Measurements from ENCODE around the gene USP6. TPM values are rescaled to one million over a fixed set of nuclear protein-coding genes. Genes with fewer than 3 reads are reported as not detected.

USP6 gene
- total and polyA plus RNA-seq, 2 of the 4 experiments (the other 2 are of a cell fraction) = 0.02 TPM; not detected in 1

GRCh38 chr17:5092218-5093010 lies 23.4 kb upstream of the USP6 start:
- no peak for DNase-seq
- no peak overlapping the region for H2BK5ac ChIP-seq (ENCODE audit: low read depth, low read length, poor library complexity, severe bottlenecking)
- H3K14ac ChIP-seq (replicated peaks; ENCODE audit: low read depth, low read length) = no peak overlapping the region
- no peak overlapping the region for H2AK9ac ChIP-seq (replicated peaks; ENCODE audit: low read depth, low read length, poor library complexity)
- H2BK120ac ChIP-seq (ENCODE audit: low read depth, low read length) = no peak overlapping the region
- no peak for TF ChIP-seq CTCF (conservative IDR thresholded peaks at IDR 0.05; ENCODE audit: low read depth, low read length)
- no peak for TF ChIP-seq MAFK (IDR thresholded peaks at IDR 0.05; ENCODE audit: low read depth, low read length)
- no peak for TF ChIP-seq FOS (IDR thresholded peaks at IDR 0.05; ENCODE audit: low read depth, low read length)
- TF ChIP-seq, protein P1, sequence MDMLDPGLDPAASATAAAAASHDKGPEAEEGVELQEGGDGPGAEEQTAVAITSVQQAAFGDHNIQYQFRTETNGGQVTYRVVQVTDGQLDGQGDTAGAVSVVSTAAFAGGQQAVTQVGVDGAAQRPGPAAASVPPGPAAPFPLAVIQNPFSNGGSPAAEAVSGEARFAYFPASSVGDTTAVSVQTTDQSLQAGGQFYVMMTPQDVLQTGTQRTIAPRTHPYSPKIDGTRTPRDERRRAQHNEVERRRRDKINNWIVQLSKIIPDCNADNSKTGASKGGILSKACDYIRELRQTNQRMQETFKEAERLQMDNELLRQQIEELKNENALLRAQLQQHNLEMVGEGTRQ (IDR thresholded peaks at IDR 0.05; ENCODE audit: low read depth, low read length) = no peak
- TF ChIP-seq CHD1 (IDR thresholded peaks at IDR 0.05; ENCODE audit: low read depth, low read length) = no peak
- TF ChIP-seq MAZ (IDR thresholded peaks at IDR 0.05; ENCODE audit: borderline replicate concordance, low read depth, low read length) = no peak
- no peak for TF ChIP-seq RAD21 (IDR thresholded peaks at IDR 0.05; ENCODE audit: low read length)
- TF ChIP-seq ELK1 (IDR thresholded peaks at IDR 0.05; ENCODE audit: borderline replicate concordance, low read depth, low read length) = no peak
- TF ChIP-seq RCOR1 (IDR thresholded peaks at IDR 0.05; ENCODE audit: insufficient replicate concordance, low read length) = no peak
- no peak for TF ChIP-seq RFX5 (IDR thresholded peaks at IDR 0.05; ENCODE audit: low read depth, low read length)
- TF ChIP-seq SMC3 (IDR thresholded peaks at IDR 0.05; ENCODE audit: low read depth, low read length) = no peak
- no peak for TF ChIP-seq CEBPB (IDR thresholded peaks at IDR 0.05; ENCODE audit: low read depth, low read length)
- no peak for TF ChIP-seq POLR2A (IDR thresholded peaks at IDR 0.05; ENCODE audit: low read depth, low read length)
- no peak for TF ChIP-seq BHLHE40 (IDR thresholded peaks at IDR 0.05; ENCODE audit: low read depth, low read length)
- TF ChIP-seq MXI1 (IDR thresholded peaks at IDR 0.05; ENCODE audit: borderline replicate concordance, low read depth, low read length) = no peak
- H2AFZ ChIP-seq (replicated peaks; ENCODE audit: low read length, poor library complexity) = no peak overlapping the region
- H4K20me1 ChIP-seq (ENCODE audit: insufficient read depth, low read length) = no peaks in the 10 kb centered on the region
- POLR2A ChIA-PET (ENCODE audit: unreplicated experiment) = no interaction called here
- CTCF ChIA-PET = no interaction called here
- H3K4ac ChIP-seq (ENCODE audit: low read depth, low read length) = no peak overlapping the region
- no peak overlapping the region for H2BK20ac ChIP-seq (ENCODE audit: low read depth, low read length)
- H3K9me1 ChIP-seq (ENCODE audit: insufficient read depth, low read length) = no peaks in the 10 kb centered on the region
- BruUV-seq (replicated peaks) = no TSS peak
- peaks cover 84% of the 10 kb centered on the region for H3K9me3 ChIP-seq (ENCODE audit: control insufficient read depth, insufficient read depth, low read length)
- H3K4me2 ChIP-seq (ENCODE audit: low read depth, low read length) = no peak overlapping the region
- H3K36me3 ChIP-seq (ENCODE audit: control insufficient read depth, insufficient read depth, low read length) = peaks cover 12% of the 10 kb centered on the region
- WGBS, 2 experiments (ENCODE audit: extremely low coverage in 2 of 2, insufficient read length in 1 of 2) = no CpG with 5 or more reads among the region's 6 CpGs
- H3K18ac ChIP-seq (ENCODE audit: low read depth, low read length) = no peak overlapping the region
- H3K23ac ChIP-seq (ENCODE audit: low read depth, low read length) = no peak overlapping the region
- H4K91ac ChIP-seq (ENCODE audit: insufficient read depth, low read depth, low read length) = no peak overlapping the region
- dilution Hi-C loops (cut with HindIII; ENCODE audit: low sequenced_read_pairs, unreplicated experiment) = no loop called here
- ATAC-seq (ENCODE audit: low read depth) = no peak
- H3K27me3 ChIP-seq (ENCODE audit: control insufficient read depth, insufficient read depth, low read length) = peaks cover 8% of the 10 kb centered on the region; the same call in 1 of the 2 replicates
- no peak overlapping the region for H2BK15ac ChIP-seq (ENCODE audit: low read depth, low read length)
- no peaks in the 10 kb centered on the region for H3K4me1 ChIP-seq (ENCODE audit: control insufficient read depth, insufficient read depth, low read length)
- no peak overlapping the region for H2AK5ac ChIP-seq (ENCODE audit: low read depth, low read length)
- no peak overlapping the region for H3K56ac ChIP-seq (ENCODE audit: extremely low read depth, insufficient read depth, low read length)
- no peaks in the 10 kb centered on the region for H3K79me1 ChIP-seq (ENCODE audit: low read depth in 1 of 2, low read length in 2 of 2)
- no peak overlapping the region for H3K27ac ChIP-seq (ENCODE audit: insufficient read depth, low read length)
- H3K9ac ChIP-seq (ENCODE audit: low read depth, low read length) = no peak overlapping the region
- no peak overlapping the region for H4K8ac ChIP-seq (ENCODE audit: low read depth in 2 of 2, low read length in 2 of 2)
- intact Hi-C loops (cut with micrococcal nuclease) = loop anchor here (10.0 kb wide), 1 partner anchor 92 kb away; no protein-coding TSS in a partner anchor
- H3K4me3 ChIP-seq (ENCODE audit: insufficient read depth, low read depth, low read length) = no peak overlapping the region
- in situ Hi-C loops (cut with MboI; ENCODE audit: low sequenced_read_pairs) = no loop called here
- no peak overlapping the region for H4K5ac ChIP-seq (ENCODE audit: low read depth, low read length)

Measured in IMR-90 (cell line).